Aorta (tissue), 5 donors: Measurements from ENCODE around the gene MYL12A. TPM values are rescaled to one million over a fixed set of nuclear protein-coding genes. Genes with fewer than 3 reads are reported as not detected.
"Not testable (repeated sequence)": the region's sequence is repeated elsewhere in the genome, so short reads cannot be mapped to it uniquely, and the experiment has no call there.

Experiments used
- ATAC-seq: fragments of 200-7000 bp; cut with Tn5 transposase; one replicate; pipeline ENCODE4 v1.9.1; 2022; ENCODE audit warnings: moderate library complexity; ENCODE audit not compliant: low FRiP score
- DNase-seq, 2 donors: peaks; one replicate each; pipeline ENCODE4 v3.0.0-alpha.2; 2020
- H3K27ac ChIP-seq, 2 donors: one replicate each; pipeline ENCODE4 v1.5.1; 2013; ENCODE audit warnings: low read length in 2 of 2, mild to moderate bottlenecking in 2 of 2, moderate library complexity in 2 of 2, control low read depth in 1 of 2, inconsistent platforms in 1 of 2, low read depth in 1 of 2
- H3K27me3 ChIP-seq, 2 donors: one replicate each; pipeline ENCODE4 v1.6.1; 2013; ENCODE audit warnings: control low read depth in 1 of 2, low read length in 1 of 2, mild to moderate bottlenecking in 1 of 2, moderate library complexity in 1 of 2; ENCODE audit not compliant: insufficient read depth in 2 of 2, control insufficient read depth in 1 of 2
- H3K36me3 ChIP-seq, 2 donors: one replicate each; pipeline ENCODE4 v1.6.1; 2013; ENCODE audit warnings: control low read depth in 1 of 2, low read length in 1 of 2, mild to moderate bottlenecking in 1 of 2; ENCODE audit not compliant: insufficient read depth in 2 of 2, control insufficient read depth in 1 of 2
- H3K4me1 ChIP-seq, 2 donors: one replicate each; pipeline ENCODE4 v1.6.1; 2013; ENCODE audit warnings: low read length in 2 of 2, control low read depth in 1 of 2, mild to moderate bottlenecking in 1 of 2, moderate library complexity in 1 of 2; ENCODE audit not compliant: insufficient read depth in 2 of 2, control insufficient read depth in 1 of 2
- H3K4me3 ChIP-seq, 2 donors: one replicate each; pipeline ENCODE4 v1.5.1; 2013; ENCODE audit warnings: low read length in 2 of 2, control low read depth in 1 of 2, mild to moderate bottlenecking in 1 of 2
- H3K9me3 ChIP-seq: one replicate; pipeline ENCODE4 v1.6.1; 2013; ENCODE audit warnings: mild to moderate bottlenecking, low read length; ENCODE audit not compliant: control insufficient read depth
- WGBS, 2 donors: extraction: QIAGEN DNeasy Blood & Tissue Kit; methylation state at CpG; one replicate each; pipeline ENCODE4 v1.1.7; 2013; 5-methylcytosine and 5-hydroxymethylcytosine counted together
- intact Hi-C, 2 donors: fragments of 100-400 bp; cut with DNase I; formaldehyde crosslinking; loops; one replicate each; pipeline versions ENCODE4 v1.14.2 to v1.15.0; 2022
- polyA plus RNA-seq, 2 donors: library from polyadenylated mRNA; stranded (reverse); fragments of 200-250 nt; gene quantifications; one replicate each; pipeline ENCODE4 v1.2.3, GENCODE V29; 2013
- total RNA-seq, 2 donors: library from RNA; stranded (reverse); fragmentation: NEBNext Ultra II Directional; extraction: Animal tissue kit (Norgen Biotek cat#: 25700); gene quantifications; one replicate each; pipeline ENCODE4 v1.2.1, GENCODE V29; 2021
- donor health status: healthy with polysubstance abuse.
- donor health status: Bipolar disorder and iron deficiency.
- donor health status: DM: no; HTN: no; CAD: no.
- donor health status: DM: no; HTN: no; CAD: no.
- donor health status: DM: yes; HTN: yes; CAD: no.

MYL12A gene
- total and polyA plus RNA-seq, 4 donors: 414 to 848 (median 661) TPM

DNA sequence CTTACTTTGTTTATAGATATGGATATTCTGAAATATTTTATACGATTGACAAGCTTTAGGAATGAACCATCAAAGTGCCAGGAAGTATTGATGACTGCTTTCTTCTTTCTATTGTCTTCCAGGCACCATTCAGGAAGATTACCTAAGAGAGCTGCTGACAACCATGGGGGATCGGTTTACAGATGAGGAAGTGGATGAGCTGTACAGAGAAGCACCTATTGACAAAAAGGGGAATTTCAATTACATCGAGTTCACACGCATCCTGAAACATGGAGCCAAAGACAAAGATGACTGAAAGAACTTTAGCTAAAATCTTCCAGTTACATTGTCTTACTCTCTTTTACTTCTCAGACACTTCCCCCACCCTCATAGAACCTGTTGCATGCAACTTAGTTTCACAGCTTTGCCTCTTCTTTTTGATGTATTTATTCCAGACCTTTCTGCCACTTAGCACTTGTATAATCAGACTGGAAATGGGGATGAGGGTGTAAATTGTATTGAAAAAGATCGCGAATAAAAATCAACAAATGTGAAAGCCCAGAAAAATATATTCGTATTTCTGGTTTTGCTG is 30.1 kb downstream of the MYL12A start:
- ATAC-seq, H3K36me3 ChIP-seq, H3K9me3 ChIP-seq, H3K4me3 ChIP-seq, H3K27me3 ChIP-seq, DNase-seq, H3K27ac ChIP-seq, H3K4me1 ChIP-seq: not testable (repeated sequence)
- intact Hi-C loops: loop anchor here in 1 of 2 donors (5.0 kb wide), 1 partner anchor 215 kb away; no protein-coding TSS in a partner anchor
- 77 to 80% methylated on average over 7 of the region's 7 CpGs for WGBS, 2 donors

DNA sequence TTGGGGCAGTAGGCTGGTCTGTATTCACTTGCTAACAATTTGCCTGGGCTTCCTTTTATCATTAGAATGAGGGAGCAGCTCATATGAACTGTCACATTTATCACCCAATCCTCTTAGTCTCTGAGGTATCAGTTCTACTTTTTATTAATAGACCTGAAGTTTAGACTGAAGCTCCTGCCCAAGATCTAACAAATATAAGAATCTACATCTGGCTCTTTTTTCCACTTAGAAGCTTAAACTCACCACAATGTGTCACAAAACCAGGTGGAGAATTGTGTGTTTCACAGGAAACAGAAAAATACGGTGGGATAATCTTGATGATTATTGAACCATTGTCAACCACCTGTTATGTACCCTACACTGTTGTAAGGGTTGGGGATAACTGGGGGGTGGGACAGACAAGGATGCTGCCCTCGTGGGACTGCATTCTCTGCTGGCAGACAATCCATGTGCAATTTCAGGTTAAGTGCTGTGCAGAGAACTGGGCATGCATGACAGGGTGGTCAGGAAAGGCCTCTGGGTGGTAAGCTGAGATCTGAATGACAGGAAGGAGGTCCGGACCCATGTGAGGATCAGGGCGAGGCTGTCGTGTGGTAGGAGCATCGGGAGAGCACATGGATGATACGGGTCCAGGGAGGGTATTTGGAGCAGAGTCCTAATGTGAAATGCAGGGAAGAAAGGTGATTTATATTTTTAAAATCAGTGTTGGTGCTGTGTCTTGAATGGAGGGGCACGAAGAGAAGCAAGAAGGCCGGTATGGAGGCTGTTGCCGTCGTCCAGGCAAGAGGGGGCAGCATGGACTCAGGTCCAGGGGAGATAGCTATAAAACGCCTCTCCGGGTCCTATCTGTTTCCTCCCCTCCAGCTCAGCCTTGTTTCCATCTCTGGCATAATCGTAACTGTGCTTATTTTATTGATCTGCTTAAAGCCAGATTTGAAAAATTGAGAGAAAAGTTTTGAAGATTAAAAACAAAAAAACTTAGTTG is 31.9 kb downstream of the MYL12A start:
- peak; percentile 44 for ATAC-seq
- no peak for DNase-seq
- no peak overlapping the region for H3K27ac ChIP-seq
- H3K27me3 ChIP-seq: no peaks in the 10 kb centered on the region
- intact Hi-C loops: loop anchor here (2.0 to 10.0 kb wide), 7 partner anchors 173 to 725 kb away; partner anchors contain the start of gene TGIF1 (in 1 of the 2)
- H3K4me3 ChIP-seq: no peak overlapping the region
- WGBS, 2 donors: 24 to 26% methylated on average over 14 of the region's 14 CpGs
- H3K36me3 ChIP-seq: peaks cover 0 to 2% of the 10 kb centered on the region in 2 donors
- no peaks in the 10 kb centered on the region for H3K4me1 ChIP-seq
- no peaks in the 10 kb centered on the region for H3K9me3 ChIP-seq

DNA sequence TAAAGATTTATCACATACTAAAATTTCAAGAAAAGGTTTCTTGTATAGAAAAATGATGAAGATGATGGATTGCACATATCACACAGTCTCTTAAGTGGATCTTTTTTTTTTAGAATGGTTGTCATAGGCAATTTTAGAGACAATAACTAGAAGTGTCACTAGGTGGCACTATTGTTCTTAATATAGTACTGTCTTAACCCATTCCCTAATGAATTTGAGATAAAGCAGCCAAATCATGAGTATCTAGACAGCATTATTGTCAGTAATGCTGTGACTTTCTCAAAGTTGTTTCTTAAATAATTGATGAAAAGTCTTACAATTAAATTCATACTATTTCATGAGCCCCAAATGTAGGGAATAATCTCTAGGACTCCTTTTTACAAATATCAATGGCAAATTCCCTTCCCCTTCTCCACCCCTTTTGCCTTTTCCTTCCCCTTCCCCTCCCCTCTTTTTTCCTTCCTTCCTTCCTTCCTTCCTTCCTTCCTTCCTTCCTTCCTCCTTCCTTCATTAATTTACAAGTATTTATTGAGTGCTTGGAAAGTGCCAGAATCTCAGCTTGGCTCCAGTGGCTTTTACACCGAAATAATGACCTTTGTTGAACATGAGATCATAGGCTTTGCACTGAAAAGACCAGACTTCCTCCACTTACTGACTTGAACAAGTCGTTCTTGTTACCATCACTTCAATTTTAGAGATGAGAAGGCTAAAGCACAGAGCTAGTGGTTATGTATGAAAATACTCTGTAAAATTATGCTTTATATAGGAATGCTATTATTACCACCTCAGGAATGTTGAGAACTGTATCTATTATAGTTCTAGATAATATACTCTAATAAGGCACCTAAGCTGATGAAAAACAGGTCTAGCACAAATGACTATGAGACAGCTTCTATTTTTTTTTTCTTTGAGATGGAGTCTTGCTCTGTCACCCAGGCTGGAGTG is 34.1 kb downstream of the MYL12A start:
- Histone ChIP-seq H3K27me3 (no peaks in the 10 kb centered on the region), H3K9me3 (no peaks in the 10 kb centered on the region), H3K27ac (no peak overlapping the region), H3K36me3 (peaks cover 0 to 2% of the 10 kb centered on the region in 2 donors), H3K4me3 (no peak overlapping the region), H3K4me1 (no peaks in the 10 kb centered on the region)
- WGBS, 2 donors: 14 to 19% methylated on average over 2 of the region's 2 CpGs
- intact Hi-C loops: loop anchor here (1.0 to 10.0 kb wide), 7 partner anchors 171 to 723 kb away; partner anchors contain the start of gene TGIF1 (in 1 of the 2)
- no peak for DNase-seq
- peak; percentile 90 for ATAC-seq

DNA sequence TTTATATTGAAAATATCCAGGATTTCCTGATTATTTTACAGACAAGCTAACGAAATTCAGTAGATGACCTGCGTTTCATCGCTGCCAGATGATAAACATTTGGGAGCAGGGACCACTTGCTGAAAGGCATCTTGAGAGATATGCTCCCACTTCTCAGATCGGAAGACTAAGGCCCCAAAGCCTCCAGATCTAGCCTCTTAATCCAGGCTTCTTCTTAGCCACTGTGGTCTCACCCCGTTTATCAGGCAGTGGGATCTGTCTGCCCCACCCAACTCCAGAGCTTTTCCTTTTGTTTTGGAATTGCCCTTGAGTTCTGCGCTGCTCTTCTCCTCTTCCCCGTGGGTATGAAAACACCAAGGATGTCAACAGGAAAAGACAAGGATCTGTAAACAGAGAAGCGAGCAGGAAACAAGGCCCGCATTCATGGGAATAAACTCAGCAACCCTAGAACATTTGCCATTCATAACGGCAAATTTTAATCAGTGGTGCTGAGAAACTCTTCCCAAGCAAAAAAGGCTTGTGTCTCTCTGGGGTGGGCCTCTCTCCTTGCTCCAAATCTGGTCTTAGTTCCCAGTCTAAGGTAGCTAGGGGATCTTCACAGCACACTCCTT is 35.8 kb downstream of the MYL12A start:
- intact Hi-C loops: loop anchor here (5.0 to 10.0 kb wide), 5 partner anchors 169 to 721 kb away; partner anchors contain the start of gene TGIF1 (in 1 of the 2)
- Histone ChIP-seq H3K36me3 (no peaks in the 10 kb centered on the region), H3K27ac (no peak overlapping the region), H3K9me3 (no peaks in the 10 kb centered on the region), H3K4me1 (no peaks in the 10 kb centered on the region), H3K27me3 (no peaks in the 10 kb centered on the region), H3K4me3 (no peak overlapping the region)
- ATAC-seq: no peak
- DNase-seq: no peak
- 86 to 88% methylated on average over 10 of the region's 10 CpGs for WGBS, 2 donors

DNA sequence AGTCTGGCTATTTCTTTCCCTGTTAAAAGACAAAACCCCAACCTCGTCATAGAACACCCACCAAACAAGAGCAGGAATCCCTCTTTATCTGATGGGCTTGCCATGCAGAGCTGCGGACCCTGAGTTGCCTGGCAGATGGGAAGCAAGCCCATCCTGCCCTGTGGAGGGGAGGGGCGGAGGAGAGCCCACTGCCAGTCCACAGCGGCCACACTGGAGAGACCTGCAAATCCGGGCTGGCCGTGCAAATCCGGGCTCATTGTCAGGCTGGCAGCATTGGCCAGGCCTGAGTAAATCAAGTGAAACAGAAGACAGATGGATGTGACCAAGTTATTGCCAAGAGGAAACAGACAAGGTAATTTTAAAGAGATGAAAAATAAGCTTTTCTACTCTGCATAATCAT is 36.3 kb downstream of the MYL12A start:
- H3K27me3 ChIP-seq: no peaks in the 10 kb centered on the region
- no peak overlapping the region for H3K27ac ChIP-seq
- DNase-seq (no peak), ATAC-seq (no peak)
- no peak overlapping the region for H3K4me3 ChIP-seq
- 52 to 57% methylated on average over 7 of the region's 7 CpGs for whole genome bisulfite sequencing, 2 donors
- no peaks in the 10 kb centered on the region for H3K4me1 ChIP-seq
- H3K36me3 ChIP-seq: no peaks in the 10 kb centered on the region
- H3K9me3 ChIP-seq: no peaks in the 10 kb centered on the region
- intact Hi-C loops: loop anchor here (5.0 to 10.0 kb wide), 5 partner anchors 168 to 721 kb away; partner anchors contain the start of gene TGIF1 (in 1 of the 2)

DNA sequence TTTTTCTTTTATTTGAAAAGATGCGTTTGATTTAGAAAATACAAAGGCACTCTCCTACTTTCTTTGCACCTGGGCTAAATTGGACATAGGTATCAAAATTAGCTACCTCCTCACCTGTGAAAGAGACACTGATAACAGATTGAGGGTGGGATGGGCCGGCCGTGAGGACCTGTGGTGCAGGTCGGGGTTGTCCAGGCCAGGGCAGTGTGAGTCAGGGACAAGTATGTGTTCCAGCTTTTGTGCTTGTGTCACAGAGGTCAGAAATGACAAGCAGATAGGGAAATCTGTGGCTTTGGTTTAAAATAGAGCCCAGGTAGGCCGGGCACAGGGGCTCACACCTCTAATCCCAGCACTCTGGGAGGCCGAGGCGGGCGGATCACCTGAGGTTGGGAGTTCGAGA is 36.9 kb downstream of the MYL12A start:
- no peak overlapping the region for H3K4me3 ChIP-seq
- no peaks in the 10 kb centered on the region for H3K9me3 ChIP-seq
- DNase-seq (no peak), ATAC-seq (no peak)
- no peaks in the 10 kb centered on the region for H3K4me1 ChIP-seq
- H3K36me3 ChIP-seq: no peaks in the 10 kb centered on the region
- intact Hi-C loops: loop anchor here (5.0 to 10.0 kb wide), 5 partner anchors 168 to 720 kb away; partner anchors contain the start of gene TGIF1 (in 1 of the 2)
- WGBS, 2 donors: 94 to 95% methylated on average over 9 of the region's 9 CpGs
- H3K27me3 ChIP-seq: no peaks in the 10 kb centered on the region
- no peak overlapping the region for H3K27ac ChIP-seq

DNA sequence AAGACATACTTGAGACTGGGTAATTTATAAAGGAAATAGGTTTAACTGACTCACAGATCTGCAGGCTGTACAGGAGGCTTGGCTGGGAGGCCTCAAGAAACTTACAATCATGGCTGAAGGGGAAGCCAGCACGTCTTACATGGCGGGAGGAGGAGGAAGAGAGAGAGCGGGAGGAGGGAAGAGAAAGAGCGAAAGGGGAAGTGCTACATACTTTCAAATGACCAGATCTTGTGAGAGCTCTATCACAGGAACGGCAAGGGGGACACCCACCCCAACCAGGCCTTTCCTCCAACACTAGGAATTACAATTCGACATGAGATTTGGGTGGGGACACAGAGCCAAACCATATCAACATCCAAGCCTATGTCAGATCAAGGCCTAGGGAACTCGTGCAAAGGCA is 38.6 kb downstream of the MYL12A start:
- no peaks in the 10 kb centered on the region for H3K9me3 ChIP-seq
- H3K27me3 ChIP-seq: no peaks in the 10 kb centered on the region
- intact Hi-C loops: loop anchor here (10.0 kb wide), 3 partner anchors 579 to 719 kb away; no protein-coding TSS in a partner anchor
- 88 to 90% methylated on average over 7 of the region's 7 CpGs for WGBS, 2 donors
- H3K27ac ChIP-seq: no peak overlapping the region
- H3K4me3 ChIP-seq: no peak overlapping the region
- no peaks in the 10 kb centered on the region for H3K36me3 ChIP-seq
- DNase-seq (no peak), ATAC-seq (no peak)
- no peaks in the 10 kb centered on the region for H3K4me1 ChIP-seq
